HepG2 (cell line): ENCODE measurements around the gene RAP2A. TPM values are rescaled to one million over a fixed set of nuclear protein-coding genes. Genes with fewer than 3 reads are reported as not detected.

Source experiments
- ATAD3A ChIP-seq: sonication (generic); formaldehyde crosslinking; IDR thresholded peaks from 2 replicates; pipeline ENCODE4 v1.4.0; 2020; ENCODE audit warnings: missing genetic modification reagents
- CHD4 ChIP-seq: fragments of 200-600 bp; sonication (generic); IDR thresholded peaks from 2 replicates; pipeline ENCODE4 v1.7.0; 2017; ENCODE audit warnings: mild to moderate bottlenecking, low read length, borderline replicate concordance
- EEA1 ChIP-seq: sonication (generic); formaldehyde crosslinking; IDR thresholded peaks from 2 replicates; pipeline ENCODE4 v1.5.1; 2020; ENCODE audit warnings: mild to moderate bottlenecking, missing genetic modification reagents, borderline replicate concordance
- KLF6 ChIP-seq: IDR thresholded peaks from 2 replicates; pipeline ENCODE4 v1.8.0; 2016; ENCODE audit warnings: missing biosample characterization, missing genetic modification reagents
- MYPOP ChIP-seq: sonication (generic); formaldehyde crosslinking; IDR thresholded peaks from 2 replicates; pipeline ENCODE4 v1.8.1; 2023; ENCODE audit warnings: mild to moderate bottlenecking, moderate library complexity, missing genetic modification reagents
- RNF219 ChIP-seq: sonication (generic); formaldehyde crosslinking; IDR thresholded peaks from 2 replicates; pipeline ENCODE4 v1.5.0; 2020; ENCODE audit warnings: mild to moderate bottlenecking, missing genetic modification reagents
- RXRB ChIP-seq: IDR thresholded peaks from 2 replicates; pipeline ENCODE4 v1.6.1; 2016; ENCODE audit warnings: borderline replicate concordance, missing genetic modification reagents, missing compliant biosample characterization
- THRA ChIP-seq: sonication (generic); formaldehyde crosslinking; IDR thresholded peaks from 2 replicates; pipeline ENCODE4 v1.4.0; 2020; ENCODE audit warnings: missing genetic modification reagents, borderline replicate concordance
- XRCC5 ChIP-seq: fragments of 200-400 bp; formaldehyde crosslinking; optimal IDR thresholded peaks from 2 replicates; pipeline ENCODE3; 2017; ENCODE audit warnings: mild to moderate bottlenecking, low read length
- ZBTB38 ChIP-seq: sonication (generic); formaldehyde crosslinking; IDR thresholded peaks from 2 replicates; pipeline ENCODE4 v1.5.1; 2020; ENCODE audit warnings: mild to moderate bottlenecking, missing genetic modification reagents
- ZBTB7B ChIP-seq: sonication (generic); formaldehyde crosslinking; IDR thresholded peaks from 2 replicates; pipeline ENCODE4 v1.4.0; 2020; ENCODE audit warnings: missing genetic modification reagents
- ZNF124 ChIP-seq: sonication (generic); formaldehyde crosslinking; IDR thresholded peaks from 2 replicates; pipeline ENCODE4 v1.4.0; 2020; ENCODE audit warnings: missing genetic modification reagents
- ZNF274 ChIP-seq: sonication (generic); formaldehyde crosslinking; IDR thresholded peaks from 2 replicates; pipeline ENCODE4 v1.5.1; 2020; ENCODE audit warnings: mild to moderate bottlenecking, missing genetic modification reagents
- ZNF318 ChIP-seq: sonication (generic); formaldehyde crosslinking; IDR thresholded peaks from 2 replicates; pipeline ENCODE4 v1.4.0; 2020; ENCODE audit warnings: mild to moderate bottlenecking, missing genetic modification reagents
- ZNF768 ChIP-seq: sonication (generic); formaldehyde crosslinking; IDR thresholded peaks from 2 replicates; pipeline ENCODE4 v1.4.0; 2020; ENCODE audit warnings: missing genetic modification reagents
- polyA plus RNA-seq, 8 experiments: library from polyadenylated mRNA; depleted of rRNA in 3 of 8; stranded (reverse) in 7 of 8; unstranded in 1 of 8; fragments of >200 nt; fragmentation: Illumina TruSeq in 4 of 8; extraction: Trizol in 4 of 8; gene quantifications; 2 replicates each; pipeline versions ENCODE4 v1.2.1 to v1.2.3, GENCODE V29; 2011 to 2016; ENCODE audit warnings: low read depth in 4 of 8, missing spikeins in 1 of 8, mixed read lengths in 1 of 8; ENCODE audit not compliant: insufficient read depth in 1 of 8
- total RNA-seq, 5 experiments: library from RNA; depleted of rRNA; stranded (reverse); fragments of >200 nt; fragmentation: Illumina TruSeq; extraction: Trizol; gene quantifications; 2 replicates each; pipeline ENCODE4 v1.2.3, GENCODE V29; 2016; ENCODE audit warnings: low read depth in 1 of 5

Gene RAP2A
- total and polyA plus RNA-seq, 2 of the 13 experiments (the other 11 are each of a cell fraction or from before 2014, with no cell fraction given): 9.9 to 23.1 TPM

- no peak for TF ChIP-seq ZNF318 (CRISPR knock-in tag)
- TF ChIP-seq ZBTB38: no peak
- no peak for TF ChIP-seq ZNF768 (CRISPR knock-in tag)
- TF ChIP-seq MYPOP (CRISPR knock-in tag): no peak
- TF ChIP-seq ZBTB7B (CRISPR knock-in tag): 0 out of 2 replicates have a peak, but pooled peaks have one; percentile 32
- TF ChIP-seq ZNF274 (CRISPR knock-in tag): no peak
- no peak for TF ChIP-seq XRCC5
- no peak for TF ChIP-seq RXRB (CRISPR knock-in tag)
- TF ChIP-seq EEA1 (CRISPR knock-in tag): no peak
- no peak for TF ChIP-seq THRA (CRISPR knock-in tag)
- no peak for TF ChIP-seq CHD4
- TF ChIP-seq ATAD3A (CRISPR knock-in tag): no peak
- TF ChIP-seq KLF6 (CRISPR knock-in tag): no peak
- no peak for TF ChIP-seq ZNF124 (CRISPR knock-in tag)
- no peak for TF ChIP-seq RNF219
Measured at GRCh38 chr13:97434397-97435201, 630 bp downstream of the RAP2A start (continued).
